Measurements from ENCODE around the gene TIAM2. TPM values are rescaled to one million over a fixed set of nuclear protein-coding genes. Genes with fewer than 3 reads are reported as not detected.

The TIAM2 gene
- total and polyA plus RNA-seq, 8 donors, result 2.0 to 9.2 (median 3.4) TPM

GRCh38 chr6:155054491-155055250 lies 59.6 kb downstream of the TIAM2 start:
- no peaks in the 10 kb centered on the region for H3K9me3 ChIP-seq
- no peak for FAIRE-seq
- no peak for DNase-seq
- WGBS, 2 donors, result 59 to 62% methylated on average over 12 of the region's 12 CpGs
- TF ChIP-seq CTCF (IDR thresholded peaks at IDR 0.05), result no peak
- H3K4me1 ChIP-seq, result no peaks in the 10 kb centered on the region
- H3K27me3 ChIP-seq, result no peaks in the 10 kb centered on the region
- no peak overlapping the region for H3K27ac ChIP-seq
- intact Hi-C loops (cut with DNase I), result no loop called here
- ATAC-seq, result no peak
- H3K4me3 ChIP-seq, result no peak overlapping the region
- H3K36me3 ChIP-seq, result no peaks in the 10 kb centered on the region

- TF ChIP-seq CTCF (IDR thresholded peaks at IDR 0.05), result no peak
- Histone ChIP-seq H3K4me3 (no peak overlapping the region), H3K27me3 (no peaks in the 10 kb centered on the region), H3K4me1 (no peaks in the 10 kb centered on the region), H3K9me3 (no peaks in the 10 kb centered on the region), H3K36me3 (no peaks in the 10 kb centered on the region), H3K27ac (no peak overlapping the region)
- intact Hi-C loops (cut with DNase I), result no loop called here
- 81 to 96% methylated on average over 2 of the region's 2 CpGs for WGBS, 2 donors
- ATAC-seq (no peak), FAIRE-seq (no peak), DNase-seq (no peak)
Measured at GRCh38 chr6:155055729-155056128, 60.6 kb downstream of the TIAM2 start.

GRCh38 chr6:155056756-155057155 lies 61.6 kb downstream of the TIAM2 start:
- intact Hi-C loops (cut with DNase I), result no loop called here
- FAIRE-seq (no peak), DNase-seq (no peak), ATAC-seq (no peak)
- WGBS, 2 donors, result 68 to 82% methylated on average over 3 of the region's 3 CpGs
- H3K27ac ChIP-seq, result no peak overlapping the region
- no peaks in the 10 kb centered on the region for H3K36me3 ChIP-seq
- no peaks in the 10 kb centered on the region for H3K9me3 ChIP-seq
- H3K27me3 ChIP-seq, result no peaks in the 10 kb centered on the region
- no peak overlapping the region for H3K4me3 ChIP-seq
- no peak for TF ChIP-seq CTCF (IDR thresholded peaks at IDR 0.05)
- H3K4me1 ChIP-seq, result no peaks in the 10 kb centered on the region

- intact Hi-C loops (cut with DNase I), result no loop called here
- 89 to 94% methylated on average over 8 of the region's 8 CpGs for WGBS, 2 donors
- H3K4me3 ChIP-seq, result no peak overlapping the region
- H3K36me3 ChIP-seq, result no peaks in the 10 kb centered on the region
- ATAC-seq (no peak), DNase-seq (no peak), FAIRE-seq (no peak)
- H3K27me3 ChIP-seq, result no peaks in the 10 kb centered on the region
- no peak overlapping the region for H3K27ac ChIP-seq
- no peaks in the 10 kb centered on the region for H3K4me1 ChIP-seq
- no peak for TF ChIP-seq CTCF (IDR thresholded peaks at IDR 0.05)
- no peaks in the 10 kb centered on the region for H3K9me3 ChIP-seq
Measured at GRCh38 chr6:155061381-155061780, 66.3 kb downstream of the TIAM2 start.

GRCh38 chr6:155062866-155063341 lies 67.8 kb downstream of the TIAM2 start:
- no peak for FAIRE-seq
- H3K9me3 ChIP-seq, result no peaks in the 10 kb centered on the region
- no peaks in the 10 kb centered on the region for H3K27me3 ChIP-seq
- no peaks in the 10 kb centered on the region for H3K36me3 ChIP-seq
- no peaks in the 10 kb centered on the region for H3K4me1 ChIP-seq
- no peak for DNase-seq
- WGBS, 2 donors, result 64 to 79% methylated on average over 1 of the region's 1 CpG
- no peak overlapping the region for H3K27ac ChIP-seq
- intact Hi-C loops (cut with DNase I), result no loop called here
- H3K4me3 ChIP-seq, result no peak overlapping the region
- ATAC-seq, result peak in 1 of 4 donors; percentile 44
- no peak for TF ChIP-seq CTCF (IDR thresholded peaks at IDR 0.05)

All from pancreas (tissue), 10 donors.